B cell (primary cell): Measurements from ENCODE around the gene STX8. TPM values are rescaled to one million over a fixed set of nuclear protein-coding genes. Genes with fewer than 3 reads are reported as not detected.

Experiments
- ATAC-seq: fragments of 200-7000 bp; cut with Tn5 transposase; one replicate; pipeline ENCODE4 v1.10.0; 2021; ENCODE audit warnings: low read depth, mild to moderate bottlenecking, moderate number of reproducible peaks, moderate library complexity
- CTCF ChIA-PET: fragments of 350-600 bp; sonication (Branson Sonifier 250); formaldehyde crosslinking; loops from one replicate; lab custom pipeline; 2021; ENCODE audit warnings: antibody characterized with exemption, inconsistent platforms; lab: Charles Lee
- POLR2A ChIA-PET: fragments of 350-600 bp; sonication (Branson Sonifier 250); formaldehyde crosslinking; loops from one replicate; lab custom pipeline; 2021; ENCODE audit warnings: antibody characterized with exemption; lab: Charles Lee
- DNase-seq: peaks from one replicate; pipeline ENCODE4 v3.0.0; 2013
- H2AFZ ChIP-seq: 2 replicates; pipeline ENCODE4 v1.6.1; 2012; ENCODE audit warnings: mild to moderate bottlenecking, low read depth, low read length; ENCODE audit not compliant: insufficient read depth, poor library complexity, severe bottlenecking
- H3K27ac ChIP-seq, 2 donors: 1 replicate in 1 of 2; 2 replicates in 1 of 2; pipeline ENCODE4 v1.5.1; 2012 to 2013; ENCODE audit warnings: low read length in 2 of 2, mild to moderate bottlenecking in 2 of 2, moderate library complexity in 1 of 2
- H3K27me3 ChIP-seq, 4 experiments: fragments of 200-600 bp in 1 of 4; sonication (generic) in 1 of 4; replicated peaks in 1 of 4; 1 replicate in 2 of 4; 2 replicates in 2 of 4; pipeline versions ENCODE4 v1.6.1 to v1.7.0; 2013 to 2016; ENCODE audit warnings: low read length in 3 of 4, mild to moderate bottlenecking in 2 of 4, mixed read lengths in 1 of 4, moderate library complexity in 1 of 4; ENCODE audit not compliant: insufficient read depth in 4 of 4, control insufficient read depth in 3 of 4; ENCODE audit errors: control extremely low read depth in 1 of 4
- H3K36me3 ChIP-seq, 2 experiments: replicated peaks in 1 of 2; 1 replicate in 1 of 2; 2 replicates in 1 of 2; pipeline versions ENCODE4 v1.6.1 to v1.7.1; 2013; ENCODE audit warnings: low read length in 1 of 2; ENCODE audit not compliant: insufficient read depth in 2 of 2, control insufficient read depth in 1 of 2; ENCODE audit errors: control extremely low read depth in 1 of 2, extremely low read depth in 1 of 2
- H3K4me1 ChIP-seq, 2 donors: fragments of 200-600 bp in 1 of 2; sonication (generic) in 1 of 2; 1 replicate in 1 of 2; 2 replicates in 1 of 2; pipeline versions ENCODE4 v1.5.1 to v1.6.1; 2013 to 2017; ENCODE audit warnings: low read length in 2 of 2; ENCODE audit not compliant: control insufficient read depth in 2 of 2, insufficient read depth in 2 of 2
- H3K4me2 ChIP-seq: replicated peaks from 2 replicates; pipeline ENCODE3; 2012; ENCODE audit warnings: mild to moderate bottlenecking, low read depth, low read length; ENCODE audit not compliant: poor library complexity, severe bottlenecking
- H3K4me3 ChIP-seq, 5 experiments: fragments of 200-600 bp in 1 of 5; sonication (generic) in 1 of 5; 1 replicate in 3 of 5; 2 replicates in 2 of 5; pipeline versions ENCODE4 v1.5.1 to v1.7.0; 2011 to 2016; ENCODE audit warnings: low read length in 4 of 5, mild to moderate bottlenecking in 4 of 5, low read depth in 2 of 5, control low read depth in 1 of 5, moderate library complexity in 1 of 5; ENCODE audit not compliant: insufficient read depth in 1 of 5; ENCODE audit errors: control extremely low read depth in 1 of 5, extremely low read depth in 1 of 5
- H3K79me2 ChIP-seq: fragments of 200-600 bp; sonication (generic); one replicate; pipeline ENCODE4 v1.6.0; 2016; ENCODE audit warnings: low read length; ENCODE audit not compliant: control insufficient read depth, insufficient read depth
- H3K9ac ChIP-seq: fragments of 200-600 bp; sonication (generic); 2 replicates; pipeline ENCODE4 v1.6.1; 2017; ENCODE audit warnings: mild to moderate bottlenecking, low read length, moderate library complexity
- H3K9me3 ChIP-seq, 3 donors: one replicate each; pipeline versions ENCODE4 v1.6.1 to v1.7.1; 2013; ENCODE audit warnings: low read length in 2 of 3; ENCODE audit not compliant: control insufficient read depth in 2 of 3, insufficient read depth in 1 of 3; ENCODE audit errors: control extremely low read depth in 1 of 3
- H4K20me1 ChIP-seq: 2 replicates; pipeline ENCODE4 v1.6.0; 2012; ENCODE audit warnings: mild to moderate bottlenecking, low read length; ENCODE audit not compliant: insufficient read depth, control insufficient read depth, poor library complexity, severe bottlenecking
- H3K27ac Mint-ChIP-seq: one replicate; pipeline ENCODE4 v1.8.0; 2021; ENCODE audit warnings: mixed read lengths
- H3K27me3 Mint-ChIP-seq: one replicate; pipeline ENCODE4 v1.8.0; 2021; ENCODE audit warnings: mixed read lengths
- H3K4me1 Mint-ChIP-seq: one replicate; pipeline ENCODE4 v1.8.0; 2021; ENCODE audit warnings: mixed read lengths
- H3K4me3 Mint-ChIP-seq: one replicate; pipeline ENCODE4 v1.8.0; 2021; ENCODE audit warnings: mixed read lengths
- H3K9me3 Mint-ChIP-seq: one replicate; pipeline ENCODE4 v1.8.0; 2022; ENCODE audit warnings: mixed read lengths; ENCODE audit not compliant: insufficient read depth
- CTCF ChIP-seq: fragments of 200-600 bp; IDR thresholded peaks from one replicate; pipeline ENCODE4 v1.8.0; 2022; ENCODE audit warnings: antibody characterized with exemption, mild to moderate bottlenecking
- EZH2 ChIP-seq: IDR thresholded peaks from 2 replicates; pipeline ENCODE4 v1.6.1; 2012; ENCODE audit warnings: borderline replicate concordance, low read depth, mild to moderate bottlenecking, moderate library complexity, low read length; ENCODE audit not compliant: insufficient read depth, poor library complexity, severe bottlenecking
- WGBS: methylation state at CpG from one replicate; pipeline ENCODE4 v1.1.5; 2013; ENCODE audit warnings: missing lambda C conversion rate; ENCODE audit not compliant: insufficient coverage; 5-methylcytosine and 5-hydroxymethylcytosine counted together
- intact Hi-C: fragments of 100-400 bp; cut with micrococcal nuclease; formaldehyde crosslinking; loops from one replicate; pipeline ENCODE4 v1.10.0; 2022
- polyA plus RNA-seq: library from polyadenylated mRNA; depleted of rRNA; stranded (reverse); fragments of >200 nt; gene quantifications from 2 replicates; pipeline ENCODE4 v1.2.3, GENCODE V29; 2012
- total RNA-seq, 2 donors: library from RNA; stranded (reverse); fragments of 120-200 nt in 1 of 2; gene quantifications; 1 replicate in 1 of 2; 2 replicates in 1 of 2; pipeline versions ENCODE4 v1.2.3 to v1.2.4, GENCODE V29; 2013 to 2022

The STX8 gene
- total and polyA plus RNA-seq, 2 donors (not counting 1 experiment from before 2014, with no cell fraction given) = 35.8 to 61.5 TPM

- Histone ChIP-seq H2AFZ (no peak overlapping the region), H3K9ac (no peak overlapping the region), H3K27me3 (no peaks in the 10 kb centered on the region), H3K4me2 (no peak overlapping the region), H3K9me3 (no peaks in the 10 kb centered on the region), H3K4me3 (no peak overlapping the region), H3K36me3 (no peaks in the 10 kb centered on the region), H3K79me2 (no peaks in the 10 kb centered on the region), H3K4me1 (no peaks in the 10 kb centered on the region), H3K27ac (no peak overlapping the region), H4K20me1 (no peaks in the 10 kb centered on the region)
- intact Hi-C loops = no loop called here
- ATAC-seq (no peak), DNase-seq (no peak)
- ChIA-PET POLR2A (no interaction called here), CTCF (no interaction called here)
- WGBS = 80% methylated on average over 1 of the region's 4 CpGs
- Mint-ChIP-seq H3K27ac (no peak overlapping the region), H3K4me1 (no peaks in the 10 kb centered on the region), H3K27me3 (no peaks in the 10 kb centered on the region), H3K9me3 (no peaks in the 10 kb centered on the region), H3K4me3 (no peak overlapping the region)
- no peak for TF ChIP-seq EZH2
- no peak for TF ChIP-seq CTCF
Measured at GRCh38 chr17:9446528-9446927, 129.1 kb downstream of the STX8 start.

DNA sequence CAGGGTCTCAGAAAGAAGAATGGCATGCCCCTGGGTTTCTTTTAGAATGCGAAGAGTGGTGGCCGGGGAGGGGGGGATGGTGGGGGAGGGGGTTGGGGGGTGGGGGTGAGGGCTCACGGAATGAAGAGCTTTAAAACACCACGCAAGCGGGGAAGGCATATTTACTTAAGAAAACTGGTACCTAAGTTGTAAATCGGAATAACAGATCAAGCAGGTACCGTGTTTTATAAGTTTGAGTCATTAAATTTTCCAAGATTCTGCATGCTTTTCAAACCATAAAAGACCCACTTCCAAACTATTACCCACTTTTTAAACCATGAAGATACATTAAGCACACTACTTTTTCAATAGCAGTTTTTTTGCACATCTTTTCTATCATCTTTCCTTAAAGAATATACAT lies 130.2 kb downstream of the STX8 start:
- intact Hi-C loops = no loop called here
- CTCF ChIA-PET = no interaction called here
- H3K4me3 Mint-ChIP-seq = no peak overlapping the region

More for the DNA sequence above, 130.2 kb downstream of the STX8 start:
- no peaks in the 10 kb centered on the region for H3K27me3 ChIP-seq
- no peaks in the 10 kb centered on the region for H3K9me3 ChIP-seq
- POLR2A ChIA-PET = no interaction called here
- Mint-ChIP-seq H3K27me3 (no peaks in the 10 kb centered on the region), H3K4me1 (no peaks in the 10 kb centered on the region), H3K27ac (no peak overlapping the region), H3K9me3 (no peaks in the 10 kb centered on the region)
- no peaks in the 10 kb centered on the region for H3K4me1 ChIP-seq
- DNase-seq (no peak), ATAC-seq (no peak)
- TF ChIP-seq CTCF (no peak), EZH2 (no peak)
- H3K27ac ChIP-seq = no peak overlapping the region
- H3K4me3 ChIP-seq = no peak overlapping the region
- no peaks in the 10 kb centered on the region for H3K36me3 ChIP-seq
- no peaks in the 10 kb centered on the region for H3K79me2 ChIP-seq
- no peaks in the 10 kb centered on the region for H4K20me1 ChIP-seq
- H3K9ac ChIP-seq = no peak overlapping the region
- WGBS = no CpG with 5 or more reads among the region's 7 CpGs
- no peak overlapping the region for H3K4me2 ChIP-seq
- no peak overlapping the region for H2AFZ ChIP-seq
